ENCODE results near the gene GMNN.

GRCh38 chr6:24755279-24755678 is 19.5 kb upstream of the GMNN start:
- TF ChIP-seq GATA2 (IDR thresholded peaks at IDR 0.05; ENCODE audit: low read depth, low read length): no peak
- no peak for TF ChIP-seq GATA3 (IDR thresholded peaks at IDR 0.05; ENCODE audit: low read depth, low read length)

Data from SH-SY5Y (cell line).